Loucy (cell line): ENCODE measurements around the gene MICAL2.

Experiments used
- H2AFZ ChIP-seq: fragments of 200-600 bp; sonication (generic); 2 replicates; pipeline ENCODE4 v1.6.0; 2016; ENCODE audit warnings: antibody characterized with exemption, mild to moderate bottlenecking, low read length, moderate library complexity
- H3F3A ChIP-seq: fragments of 200-600 bp; 2 replicates; pipeline ENCODE4 v1.6.0; 2016; ENCODE audit warnings: antibody characterized with exemption, low read depth, mild to moderate bottlenecking
- H3K27me3 ChIP-seq: fragments of 200-600 bp; sonication (generic); 2 replicates; pipeline ENCODE4 v1.6.1; 2014; ENCODE audit warnings: low read length, mild to moderate bottlenecking; ENCODE audit not compliant: insufficient read depth, poor library complexity, severe bottlenecking
- H3K36me3 ChIP-seq: fragments of 200-600 bp; sonication (generic); 2 replicates; pipeline ENCODE4 v1.6.1; 2016; ENCODE audit warnings: low read length; ENCODE audit not compliant: insufficient read depth
- H3K4me1 ChIP-seq: fragments of 200-600 bp; sonication (generic); 2 replicates; pipeline ENCODE4 v1.5.1; 2014; ENCODE audit warnings: low read length, mild to moderate bottlenecking; ENCODE audit not compliant: insufficient read depth, poor library complexity, severe bottlenecking
- H3K4me2 ChIP-seq: fragments of 200-600 bp; sonication (generic); 2 replicates; pipeline ENCODE4 v1.6.0; 2014; ENCODE audit warnings: antibody characterized with exemption, low read length, low read depth, mild to moderate bottlenecking; ENCODE audit not compliant: poor library complexity, severe bottlenecking
- H3K4me3 ChIP-seq: fragments of 200-600 bp; sonication (generic); 2 replicates; pipeline ENCODE4 v1.5.1; 2014; ENCODE audit warnings: low read length, mild to moderate bottlenecking, mixed read lengths; ENCODE audit not compliant: poor library complexity, severe bottlenecking
- H3K79me2 ChIP-seq: fragments of 200-600 bp; sonication (generic); 2 replicates; pipeline ENCODE4 v1.6.1; 2014; ENCODE audit warnings: low read length; ENCODE audit not compliant: insufficient read depth
- H3K9ac ChIP-seq: fragments of 200-600 bp; sonication (generic); 2 replicates; pipeline ENCODE4 v1.6.0; 2014; ENCODE audit warnings: mild to moderate bottlenecking, low read depth, low read length, moderate library complexity; ENCODE audit not compliant: poor library complexity, severe bottlenecking
- H3K9me2 ChIP-seq: fragments of 200-600 bp; sonication (generic); replicated peaks from 2 replicates; pipeline ENCODE4 v1.6.1; 2016; ENCODE audit warnings: low read depth, low read length, mixed read lengths
- H3K9me3 ChIP-seq: fragments of 200-600 bp; sonication (generic); 2 replicates; pipeline ENCODE4 v1.6.1; 2014; ENCODE audit warnings: mild to moderate bottlenecking, antibody characterized with exemption, low read length, low read depth; ENCODE audit not compliant: insufficient read depth
- H4K20me1 ChIP-seq: fragments of 200-600 bp; sonication (generic); 2 replicates; pipeline ENCODE4 v1.6.0; 2014; ENCODE audit warnings: antibody characterized with exemption, low read length, mild to moderate bottlenecking; ENCODE audit not compliant: insufficient read depth, poor library complexity, severe bottlenecking
- EZH2phosphoT487 ChIP-seq: fragments of 200-600 bp; IDR thresholded peaks from 2 replicates; pipeline ENCODE4 v1.6.1; 2018; ENCODE audit warnings: antibody characterized with exemption, mild to moderate bottlenecking, moderate library complexity, borderline replicate concordance
- TF ChIP-seq, protein P1 (sequence below): fragments of 200-600 bp; sonication (generic); conservative IDR thresholded peaks from 2 replicates; pipeline ENCODE4 v1.5.1; 2014; ENCODE audit warnings: mild to moderate bottlenecking, antibody characterized with exemption, low read length

MICAL2 gene

DNA sequence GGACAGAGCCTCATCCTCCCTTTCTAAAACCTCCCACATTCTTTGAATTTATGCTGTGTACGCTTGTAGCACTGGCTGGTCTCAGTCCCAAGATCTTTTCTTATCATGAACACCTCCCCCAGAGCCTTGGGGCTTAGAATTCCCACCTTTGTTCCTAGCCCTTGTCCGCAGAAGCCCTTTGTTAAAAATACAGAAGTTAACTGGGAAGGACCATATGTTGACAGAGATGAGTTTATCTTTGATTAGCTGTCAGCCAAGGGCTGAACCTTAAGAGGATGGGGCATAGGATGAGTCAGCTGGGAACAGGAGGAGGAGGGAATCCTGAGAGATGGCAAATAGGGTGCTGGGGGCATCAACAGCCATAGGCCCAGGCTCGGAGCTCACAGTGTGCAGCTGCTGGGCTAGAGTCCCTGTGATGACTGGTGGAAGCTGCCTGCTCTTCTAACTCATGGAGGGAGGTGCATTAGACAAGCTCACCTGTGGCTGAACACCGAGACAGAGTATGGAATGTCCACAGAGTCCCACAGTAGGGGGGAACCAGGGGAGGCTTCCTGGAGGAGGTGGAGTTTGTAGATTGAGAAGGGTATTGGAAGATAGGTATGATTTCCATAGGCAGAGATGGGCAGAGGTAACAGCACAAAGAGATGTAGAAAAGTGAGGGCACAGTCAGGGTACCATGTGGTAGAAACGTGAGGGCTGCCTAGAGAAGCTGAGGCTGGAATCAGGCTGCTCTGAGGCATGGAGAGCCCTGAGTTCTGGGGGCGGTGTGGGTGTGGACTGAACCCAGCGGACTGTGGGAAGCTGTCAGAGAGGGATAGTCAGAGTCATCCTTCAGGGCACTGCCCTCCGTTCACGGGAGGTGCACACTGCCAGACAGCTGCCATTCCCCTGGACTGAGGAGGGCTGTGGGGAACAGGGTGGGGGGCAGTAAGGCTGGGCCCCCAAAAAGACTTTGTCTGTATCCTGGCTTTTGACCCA, 9.9 kb downstream of the MICAL2 start:
- Histone ChIP-seq H2AFZ (no peak overlapping the region), H3K4me3 (no peak overlapping the region), H3K9ac (no peak overlapping the region), H3F3A (no peaks in the 10 kb centered on the region), H3K27me3 (no peaks in the 10 kb centered on the region), H3K79me2 (no peaks in the 10 kb centered on the region), H3K36me3 (no peaks in the 10 kb centered on the region), H3K4me1 (peaks cover 64% of the 10 kb centered on the region), H3K4me2 (no peak overlapping the region), H3K9me3 (no peaks in the 10 kb centered on the region), H4K20me1 (no peaks in the 10 kb centered on the region), H3K9me2 (no peaks in the 10 kb centered on the region)
- no peak for TF ChIP-seq EZH2phosphoT487
- TF ChIP-seq, protein P1, sequence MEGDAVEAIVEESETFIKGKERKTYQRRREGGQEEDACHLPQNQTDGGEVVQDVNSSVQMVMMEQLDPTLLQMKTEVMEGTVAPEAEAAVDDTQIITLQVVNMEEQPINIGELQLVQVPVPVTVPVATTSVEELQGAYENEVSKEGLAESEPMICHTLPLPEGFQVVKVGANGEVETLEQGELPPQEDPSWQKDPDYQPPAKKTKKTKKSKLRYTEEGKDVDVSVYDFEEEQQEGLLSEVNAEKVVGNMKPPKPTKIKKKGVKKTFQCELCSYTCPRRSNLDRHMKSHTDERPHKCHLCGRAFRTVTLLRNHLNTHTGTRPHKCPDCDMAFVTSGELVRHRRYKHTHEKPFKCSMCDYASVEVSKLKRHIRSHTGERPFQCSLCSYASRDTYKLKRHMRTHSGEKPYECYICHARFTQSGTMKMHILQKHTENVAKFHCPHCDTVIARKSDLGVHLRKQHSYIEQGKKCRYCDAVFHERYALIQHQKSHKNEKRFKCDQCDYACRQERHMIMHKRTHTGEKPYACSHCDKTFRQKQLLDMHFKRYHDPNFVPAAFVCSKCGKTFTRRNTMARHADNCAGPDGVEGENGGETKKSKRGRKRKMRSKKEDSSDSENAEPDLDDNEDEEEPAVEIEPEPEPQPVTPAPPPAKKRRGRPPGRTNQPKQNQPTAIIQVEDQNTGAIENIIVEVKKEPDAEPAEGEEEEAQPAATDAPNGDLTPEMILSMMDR = no peak

DNA sequence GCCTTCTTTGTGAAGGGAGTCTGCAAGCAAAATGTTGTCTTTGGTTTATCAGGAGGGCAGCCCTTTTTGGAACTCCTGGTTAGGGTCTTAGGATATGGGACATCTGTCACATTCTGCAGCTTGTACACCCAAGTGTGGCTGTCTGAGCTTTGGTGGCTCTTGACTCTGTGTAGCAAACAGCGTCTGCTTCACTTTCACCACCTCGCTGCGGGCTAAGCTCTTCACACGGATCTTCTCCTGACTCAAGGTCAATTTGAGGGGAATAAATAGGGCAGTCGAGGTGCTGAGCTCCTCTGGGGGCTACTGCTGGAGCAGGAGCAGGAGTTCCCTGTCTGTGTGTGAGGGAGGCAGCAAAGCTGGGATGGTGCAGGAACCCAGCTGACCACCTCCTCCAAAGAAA, 10.6 kb downstream of the MICAL2 start:
- H3K9ac ChIP-seq = no peak overlapping the region
- TF ChIP-seq EZH2phosphoT487 = no peak
- TF ChIP-seq, protein P1 = no peak
- H3K4me3 ChIP-seq = no peak overlapping the region
- H3K27me3 ChIP-seq = no peaks in the 10 kb centered on the region
- H3K4me2 ChIP-seq = no peak overlapping the region
- H3F3A ChIP-seq = no peaks in the 10 kb centered on the region
- H3K9me3 ChIP-seq = no peaks in the 10 kb centered on the region
- peaks cover 64% of the 10 kb centered on the region for H3K4me1 ChIP-seq
- H3K36me3 ChIP-seq = no peaks in the 10 kb centered on the region
- no peaks in the 10 kb centered on the region for H3K79me2 ChIP-seq
- H3K9me2 ChIP-seq = no peaks in the 10 kb centered on the region
- no peak overlapping the region for H2AFZ ChIP-seq
- H4K20me1 ChIP-seq = no peaks in the 10 kb centered on the region

DNA sequence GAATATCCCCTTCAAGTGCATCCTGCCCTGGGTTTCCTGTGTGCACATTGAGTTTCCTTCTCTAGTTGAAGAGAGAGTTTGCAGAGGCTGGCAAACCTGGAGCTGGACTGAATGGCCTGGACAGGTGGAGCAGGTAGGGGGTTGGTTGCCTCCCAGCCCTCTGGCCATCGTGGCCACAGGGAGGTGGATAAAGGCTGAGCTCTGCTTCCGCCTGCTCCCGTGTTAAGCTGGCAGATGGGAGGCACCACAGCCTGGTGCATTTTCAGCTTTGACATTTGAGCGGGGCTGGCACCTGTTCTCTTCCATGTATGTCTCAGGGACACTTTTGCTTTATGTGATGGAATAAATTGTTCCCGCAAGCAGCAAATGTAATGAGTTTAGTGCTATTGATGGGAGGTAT, 11.1 kb downstream of the MICAL2 start:
- H3K9me3 ChIP-seq = no peaks in the 10 kb centered on the region
- H3K4me3 ChIP-seq = no peak overlapping the region
- TF ChIP-seq, protein P1 = no peak
- no peak for TF ChIP-seq EZH2phosphoT487
- H3K27me3 ChIP-seq = no peaks in the 10 kb centered on the region
- H3K79me2 ChIP-seq = no peaks in the 10 kb centered on the region
- no peaks in the 10 kb centered on the region for H3K9me2 ChIP-seq
- no peaks in the 10 kb centered on the region for H3F3A ChIP-seq
- no peak overlapping the region for H2AFZ ChIP-seq
- no peaks in the 10 kb centered on the region for H3K36me3 ChIP-seq
- peaks cover 64% of the 10 kb centered on the region for H3K4me1 ChIP-seq
- no peaks in the 10 kb centered on the region for H4K20me1 ChIP-seq
- no peak overlapping the region for H3K9ac ChIP-seq
- H3K4me2 ChIP-seq = no peak overlapping the region
